Measurements from ENCODE around the gene USP48.

Gene USP48

GRCh38 chr1:21668232-21668950 is 114.6 kb downstream of the USP48 start:
- DNase-seq (ENCODE audit: low read depth), result no peak

GRCh38 chr1:21667348-21668231 is 115.4 kb downstream of the USP48 start:
- DNase-seq (ENCODE audit: low read depth), result no peak

DNA sequence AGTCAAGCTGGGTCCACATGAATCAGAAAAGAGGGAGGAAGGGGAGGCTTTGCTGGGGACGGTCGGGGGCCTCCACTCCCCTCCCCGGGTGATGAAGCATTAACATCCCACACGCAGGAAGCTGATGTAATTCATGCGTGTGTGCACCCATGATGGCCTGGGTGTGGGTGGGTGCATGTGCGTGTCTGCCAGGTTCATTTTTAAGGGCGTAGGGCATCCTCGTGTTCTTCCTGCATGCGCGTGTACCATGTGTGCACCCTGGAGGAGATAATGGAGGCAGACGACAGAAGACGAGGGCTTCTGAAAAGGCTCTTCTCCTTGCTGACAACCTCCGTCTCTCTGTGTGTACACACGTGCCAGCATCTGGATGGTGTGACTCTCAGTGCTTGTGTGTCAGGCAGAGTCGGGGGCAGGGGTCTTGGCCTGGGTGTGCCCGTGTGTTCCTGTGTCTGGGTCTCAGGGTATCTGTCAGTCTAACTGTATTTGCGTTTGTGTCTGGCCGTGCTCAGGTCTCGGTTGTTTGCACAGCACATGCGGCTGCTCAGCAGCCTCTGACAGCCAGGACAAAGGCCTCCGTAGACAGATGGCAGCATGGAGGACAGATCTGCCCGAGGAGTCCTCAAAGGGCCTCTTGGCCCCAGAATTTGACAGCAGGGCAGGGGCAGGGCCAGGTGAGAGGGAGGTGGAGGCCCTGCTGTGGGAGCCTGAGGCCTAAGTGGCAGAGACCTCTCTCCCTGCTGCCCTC is 116.2 kb downstream of the USP48 start:
- DNase-seq (ENCODE audit: low read depth), result no peak

DNA sequence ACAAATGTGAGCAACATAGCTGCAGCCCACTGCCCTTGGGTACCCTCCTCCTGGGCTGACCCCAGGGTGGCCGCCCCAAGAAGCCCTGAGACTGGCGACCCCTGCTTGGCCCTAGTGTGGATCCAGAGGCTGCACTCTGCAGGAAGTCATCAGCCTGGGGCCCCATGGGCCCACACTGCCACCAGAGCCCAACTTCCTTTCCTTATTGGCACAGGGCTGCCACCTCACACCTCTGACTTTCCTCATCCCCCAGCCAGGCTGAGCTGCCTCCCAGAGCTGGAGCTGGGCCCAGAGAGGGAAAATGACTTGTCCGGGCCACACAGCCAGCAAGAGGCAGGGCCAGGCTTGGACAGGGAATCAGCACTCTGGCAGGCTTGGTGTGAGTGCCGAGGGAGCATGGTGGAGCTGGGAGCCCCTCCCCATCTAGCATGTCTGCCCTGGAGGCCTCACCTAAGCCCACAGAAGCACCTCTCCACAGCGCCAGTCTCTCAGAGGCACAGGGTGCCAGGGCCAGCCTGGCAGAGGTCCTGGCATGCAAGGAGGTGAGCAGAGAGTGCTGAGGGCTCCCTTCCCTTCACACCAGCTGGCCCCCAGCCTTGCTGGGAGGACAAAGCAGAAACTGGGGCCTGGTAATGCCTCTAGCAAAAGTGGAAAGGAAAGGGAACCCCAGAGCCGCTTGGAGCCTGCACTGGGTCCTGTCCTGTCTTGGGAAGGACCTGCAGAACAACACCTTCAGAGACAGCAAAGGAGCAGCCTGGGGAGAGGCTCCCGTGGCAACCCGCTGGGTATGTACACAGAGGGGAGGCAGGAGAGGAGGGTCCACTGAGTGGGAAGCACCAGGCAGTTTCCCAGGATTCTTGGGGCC is 117.0 kb downstream of the USP48 start:
- DNase-seq (ENCODE audit: low read depth), result no peak

DNA sequence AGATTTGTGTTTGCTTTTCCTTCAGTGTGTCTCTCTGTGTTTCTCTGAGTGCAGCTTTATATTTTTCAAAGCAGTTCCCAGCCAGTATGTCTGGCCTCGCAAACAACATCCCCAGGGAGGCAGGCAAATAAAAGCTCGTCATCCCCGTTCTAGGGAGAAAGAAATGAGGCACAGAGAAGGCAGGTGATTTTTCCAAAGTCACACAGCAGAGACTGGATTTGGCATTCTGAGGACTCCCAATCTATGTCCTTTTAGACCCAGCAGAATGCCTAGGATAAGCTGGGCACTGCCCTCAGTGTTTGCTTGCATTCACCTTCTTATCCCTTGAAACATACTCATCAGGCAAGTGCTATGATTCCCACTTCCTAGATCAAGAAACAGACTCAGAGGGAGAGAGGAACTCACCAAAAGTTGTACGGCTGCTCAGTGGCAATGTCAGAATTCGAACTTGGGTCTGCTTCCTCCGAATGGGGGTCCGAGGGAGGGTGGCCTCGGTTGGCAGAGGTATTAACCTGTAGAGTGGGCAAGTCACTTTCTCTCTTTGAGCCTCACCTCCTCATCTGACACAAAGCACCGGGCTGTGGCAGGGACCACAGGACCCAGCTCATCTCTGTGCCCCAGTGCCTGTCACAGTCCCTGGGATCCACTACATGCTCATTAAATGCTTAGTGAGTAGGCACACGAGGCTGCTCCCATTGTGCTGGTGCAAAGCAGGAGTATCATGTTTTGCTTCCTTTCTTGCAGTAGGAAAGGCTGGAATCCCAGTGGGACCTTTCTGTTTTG is 118.0 kb downstream of the USP48 start:
- DNase-seq (ENCODE audit: low read depth), result no peak

GRCh38 chr1:21663951-21664805 is 118.8 kb downstream of the USP48 start:
- DNase-seq (ENCODE audit: low read depth), result no peak

- DNase-seq (ENCODE audit: low read depth), result no peak
These were observed 119.5 kb downstream of the USP48 start for GRCh38 chr1:21663248-21663950.

DNA sequence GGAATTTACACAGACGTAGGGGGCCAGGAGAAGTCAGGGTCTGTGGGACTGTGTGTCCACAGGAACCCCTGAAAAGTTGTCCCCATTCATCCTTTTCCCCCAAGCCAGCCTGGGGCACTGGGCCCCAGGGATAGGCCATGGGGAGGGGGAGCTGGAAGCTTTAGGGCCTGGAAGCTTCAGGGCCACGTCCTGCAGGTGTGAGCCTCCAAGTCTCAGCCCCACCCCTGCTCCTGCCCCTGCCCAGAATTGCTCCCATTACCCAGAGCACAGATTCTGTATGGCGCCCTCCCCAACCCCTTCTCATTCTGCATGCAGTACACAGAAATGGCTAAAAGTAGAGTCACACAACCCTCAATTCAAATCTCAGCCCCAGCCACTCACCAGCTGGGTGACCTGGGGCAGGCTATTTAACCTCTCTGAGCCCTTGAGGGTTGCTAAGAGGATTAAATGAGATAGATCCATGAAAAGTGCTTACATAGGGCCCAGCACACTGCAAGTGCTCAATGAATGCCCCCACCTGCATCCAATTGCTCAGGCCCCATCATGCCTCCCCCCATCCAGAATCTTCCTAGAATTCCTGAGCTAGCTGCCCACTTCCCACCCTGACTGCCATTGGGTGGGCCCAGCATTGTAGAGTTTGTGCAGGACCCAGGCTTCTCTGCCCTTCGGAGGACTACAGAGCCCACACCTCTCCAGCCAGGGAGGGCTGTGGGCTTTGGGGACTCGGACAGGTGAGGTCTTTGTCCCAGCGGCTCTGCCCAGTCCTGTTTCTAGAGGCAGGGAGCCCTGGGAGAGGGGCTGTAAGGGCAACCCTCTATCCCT is 120.3 kb downstream of the USP48 start:
- no peak for DNase-seq (ENCODE audit: low read depth)

DNA sequence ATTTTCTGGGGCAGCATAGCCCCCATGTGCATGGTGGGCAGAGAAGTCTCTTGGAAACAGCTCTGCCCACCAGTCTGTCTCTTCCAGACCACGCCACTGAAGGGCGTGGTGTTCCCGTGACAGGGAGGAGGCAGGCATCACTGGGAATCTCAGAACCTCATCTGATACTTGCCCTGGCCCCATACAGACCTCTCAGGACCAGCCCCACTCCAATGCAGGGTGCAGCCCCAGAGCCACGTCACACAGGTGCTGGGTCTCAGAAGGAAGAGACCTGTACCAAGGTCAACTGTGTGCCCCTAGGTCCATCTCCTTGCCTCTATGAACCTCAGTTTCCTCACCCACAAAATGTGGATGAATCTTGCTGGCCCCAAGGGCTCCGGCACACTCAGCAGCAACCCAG is 121.1 kb downstream of the USP48 start:
- no peak for DNase-seq (ENCODE audit: low read depth)

GRCh38 chr1:21659924-21660326 is 123.0 kb downstream of the USP48 start:
- DNase-seq (ENCODE audit: low read depth), result no peak

DNA sequence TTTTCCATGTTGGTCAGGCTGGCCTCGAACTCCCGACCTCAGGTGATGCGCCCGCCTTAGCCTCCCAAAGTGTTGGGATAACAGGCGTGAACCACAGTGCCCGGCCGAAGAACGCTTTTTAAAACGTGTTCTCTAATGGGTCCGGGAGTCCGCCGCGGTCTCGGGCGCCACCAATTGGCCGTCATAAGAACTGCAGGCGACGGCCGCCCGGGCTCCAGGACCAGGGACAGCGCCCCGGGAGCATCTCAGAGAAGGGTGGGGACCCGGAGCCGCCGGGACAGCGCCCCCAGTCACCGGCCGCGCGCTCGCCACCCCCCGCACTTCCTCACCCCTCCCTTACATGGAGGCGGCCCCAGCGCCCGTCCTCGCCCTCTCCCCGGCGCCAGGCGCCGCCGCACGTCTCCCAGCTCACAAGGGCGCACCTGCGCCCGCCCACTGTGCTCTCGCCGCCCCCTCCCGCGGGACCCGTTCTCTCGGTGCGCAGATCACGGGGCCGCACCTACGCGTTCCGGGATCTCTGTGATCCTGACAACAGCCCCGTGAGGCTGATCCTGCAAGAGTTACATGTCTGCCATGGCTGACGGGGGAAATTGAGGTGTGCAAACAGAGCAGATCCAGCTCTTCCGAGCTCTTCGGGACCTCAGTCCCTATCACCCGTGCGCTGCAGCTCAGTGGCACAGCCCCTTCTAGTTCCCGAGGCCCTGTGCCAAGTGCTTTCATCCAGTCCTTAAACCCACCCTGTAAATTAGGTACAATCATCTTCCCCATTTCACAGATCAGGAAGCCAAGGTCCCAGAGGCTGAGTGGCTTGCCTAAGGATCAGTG is 123.6 kb downstream of the USP48 start:
- DNase-seq (ENCODE audit: low read depth), result peak; percentile 53

GRCh38 chr1:21657456-21658190 is 125.3 kb downstream of the USP48 start:
- DNase-seq (ENCODE audit: low read depth), result no peak

DNA sequence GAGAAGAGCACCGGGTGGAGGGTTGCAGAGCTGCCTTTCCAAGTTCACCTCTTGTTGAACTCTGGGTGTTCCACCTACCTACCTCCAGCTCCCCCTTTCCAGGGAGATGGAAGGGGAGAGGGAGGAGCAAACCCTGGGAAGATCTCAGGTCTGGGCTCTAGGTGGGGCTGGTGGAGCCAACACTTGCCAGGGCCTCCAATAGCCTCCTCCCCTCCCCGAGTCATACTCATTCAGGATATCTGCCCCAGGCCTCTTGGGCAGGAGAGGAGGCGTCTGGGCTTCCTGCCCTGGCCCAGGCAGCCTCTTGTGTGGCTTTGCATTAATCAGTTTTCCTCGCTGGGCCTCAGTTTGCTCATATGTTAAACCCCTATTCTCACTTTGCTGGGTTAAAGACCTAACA is 127.2 kb downstream of the USP48 start:
- no peak for DNase-seq (ENCODE audit: low read depth)

DNA sequence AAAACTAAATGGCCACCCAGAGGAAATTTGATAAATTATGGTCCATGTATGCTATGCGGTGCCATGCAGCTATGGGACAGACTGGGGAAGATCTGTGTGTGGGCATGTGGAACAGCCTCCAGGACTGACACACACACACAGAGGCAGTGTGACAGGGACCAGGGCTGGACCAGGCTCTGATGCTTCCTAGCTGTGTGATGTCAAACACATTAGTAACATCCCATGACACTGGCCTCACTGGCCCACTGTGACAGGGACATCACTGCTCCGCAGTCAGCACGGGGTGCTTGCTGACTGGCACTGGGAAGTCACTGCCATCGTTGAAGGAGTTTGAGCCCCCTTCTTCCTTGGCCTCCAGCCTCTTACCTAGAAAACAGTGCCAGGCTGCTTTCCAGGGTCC is 127.7 kb downstream of the USP48 start:
- no peak for DNase-seq (ENCODE audit: low read depth)

GRCh38 chr1:21654209-21654608 is 128.7 kb downstream of the USP48 start:
- DNase-seq (ENCODE audit: low read depth), result no peak

- DNase-seq (ENCODE audit: low read depth), result no peak
These were observed 129.2 kb downstream of the USP48 start for GRCh38 chr1:21653744-21654100.
